Esophagus muscularis mucosa (tissue), 4 donors: Measurements from ENCODE around the gene IPO7. TPM values are rescaled to one million over a fixed set of nuclear protein-coding genes. Genes with fewer than 3 reads are reported as not detected.

Experiments used
- DNase-seq: peaks from one replicate; pipeline ENCODE4 v3.0.0-alpha.2; 2017; ENCODE audit errors: extremely low spot score
- H3K27ac ChIP-seq, 4 donors: fragments of 200-600 bp; sonication (generic); replicated peaks in 1 of 4; 1 replicate in 3 of 4; 2 replicates in 1 of 4; pipeline ENCODE4 v1.5.1; 2016 to 2019; ENCODE audit warnings: mild to moderate bottlenecking in 1 of 4
- H3K27me3 ChIP-seq, 4 donors: fragments of 200-600 bp; sonication (generic); one replicate each; pipeline versions ENCODE4 v1.5.1 to v1.6.0; 2016 to 2019
- H3K36me3 ChIP-seq, 4 donors: fragments of 200-600 bp; sonication (generic); one replicate each; pipeline ENCODE4 v1.5.1; 2016 to 2019
- H3K4me1 ChIP-seq, 4 donors: fragments of 200-600 bp; sonication (generic); one replicate each; pipeline ENCODE4 v1.5.1; 2016 to 2019
- H3K4me3 ChIP-seq, 4 donors: fragments of 200-600 bp; sonication (generic); 1 replicate in 2 of 4; 2 replicates in 2 of 4; pipeline ENCODE4 v1.5.1; 2016 to 2019; ENCODE audit warnings: mild to moderate bottlenecking in 4 of 4, moderate library complexity in 1 of 4
- H3K9me3 ChIP-seq, 4 donors: fragments of 200-600 bp; sonication (generic); 1 replicate in 3 of 4; 2 replicates in 1 of 4; pipeline ENCODE4 v1.5.1; 2016 to 2019
- EP300 ChIP-seq: sonication (generic); formaldehyde crosslinking; IDR thresholded peaks from one replicate; pipeline ENCODE4 v1.6.1; 2017; ENCODE audit warnings: antibody characterized with exemption
- POLR2A ChIP-seq: fragments of 450-650 bp; IDR thresholded peaks from one replicate; pipeline ENCODE4 v1.6.1; 2017; ENCODE audit warnings: antibody characterized with exemption, moderate library complexity, mild to moderate bottlenecking, low read depth
- POLR2AphosphoS5 ChIP-seq, 2 donors: sonication (generic); formaldehyde crosslinking; IDR thresholded peaks; one replicate each; pipeline ENCODE4 v1.6.1; 2017; ENCODE audit warnings: antibody characterized with exemption in 2 of 2
- WGBS: methylation state at CpG from one replicate; pipeline ENCODE4 v1.1.5; 2018; 5-methylcytosine and 5-hydroxymethylcytosine counted together
- intact Hi-C: fragments of 100-400 bp; cut with DNase I; formaldehyde crosslinking; loops from one replicate; pipeline ENCODE4 v1.15.1; 2023
- total RNA-seq, 4 donors: library from RNA; depleted of rRNA; stranded (reverse); fragments of >200 nt; gene quantifications; one replicate each; pipeline versions ENCODE4 v1.1.0 to v1.2.1, GENCODE V29; 2016
- TF ChIP-seq, protein P1 (sequence below), 3 experiments: fragments of 200-600 bp in 2 of 3; fragments of 450-650 bp in 1 of 3; sonication (generic) in 2 of 3; IDR thresholded peaks; one replicate each; pipeline ENCODE4 v1.5.1; 2017 to 2019; ENCODE audit warnings: antibody characterized with exemption in 3 of 3, mild to moderate bottlenecking in 2 of 3, moderate library complexity in 1 of 3

The IPO7 gene
- total RNA-seq, 4 donors from 2014 or later: 131 to 186 (median 150) TPM

DNA sequence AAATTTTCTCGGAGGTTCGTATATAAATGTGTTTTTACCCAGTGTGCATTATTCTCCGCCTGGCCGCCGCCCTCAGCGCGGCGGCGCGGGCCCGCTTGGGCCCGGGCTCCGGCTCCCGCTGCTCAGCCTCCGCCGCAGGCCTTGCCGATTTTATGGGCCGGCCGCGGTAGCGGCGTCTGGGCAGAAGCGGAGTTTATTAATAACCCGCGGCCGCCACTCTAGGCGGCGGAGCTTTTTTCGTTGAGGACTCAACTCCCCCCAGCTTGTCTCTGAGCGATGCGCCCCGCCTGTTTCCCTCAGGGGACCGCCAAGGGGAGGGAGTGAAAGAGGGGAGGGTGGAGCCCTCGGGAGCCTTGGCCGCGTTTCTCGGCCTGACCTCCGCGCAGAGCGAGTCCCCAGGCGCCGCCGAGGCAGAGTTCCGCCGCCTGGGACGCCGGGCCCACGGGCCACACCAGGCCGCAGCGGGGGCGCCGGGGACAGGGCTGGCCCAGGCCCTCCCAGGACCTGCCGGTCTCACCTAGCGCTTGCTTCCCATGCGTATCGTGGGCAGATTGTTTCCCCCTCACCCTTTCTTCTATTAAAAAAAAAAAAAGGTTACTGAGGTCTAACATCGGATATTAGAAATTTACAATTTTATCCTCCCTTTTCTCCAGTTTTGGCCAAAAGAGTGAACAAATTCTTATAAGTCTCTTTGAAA is 76.8 kb downstream of the IPO7 start:
- H3K27ac ChIP-seq: peak overlapping the region; percentile 93 to 99 (median 97)
- intact Hi-C loops: loop anchor here (5.0 to 10.0 kb wide), 2 partner anchors 146 to 199 kb away; partner anchors contain the start of gene TMEM41B

DNA sequence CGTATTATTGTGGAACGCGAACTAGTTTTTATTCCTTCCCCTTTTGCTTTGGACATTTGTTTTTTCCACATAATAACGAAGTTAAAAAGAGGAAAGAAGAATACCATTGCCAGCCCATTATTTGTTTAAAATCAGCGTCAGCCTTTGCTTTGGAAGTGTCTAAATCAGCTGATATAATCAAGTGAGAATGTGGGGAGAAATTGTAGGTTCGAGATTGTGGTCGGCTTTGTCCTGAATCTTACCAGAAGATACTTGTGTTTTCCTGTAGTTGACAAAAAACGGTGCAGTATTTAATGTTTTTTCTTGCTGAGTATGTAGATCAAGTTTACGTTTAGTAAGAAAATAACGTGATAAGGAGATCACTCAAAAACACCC is 77.3 kb downstream of the IPO7 start:
- intact Hi-C loops: loop anchor here (5.0 to 10.0 kb wide), 2 partner anchors 147 to 199 kb away; partner anchors contain the start of gene TMEM41B
- H3K27ac ChIP-seq: peak overlapping the region; percentile 93 to 99 (median 97)

More for the DNA sequence above, 76.8 kb downstream of the IPO7 start:
- H3K4me3 ChIP-seq: peak overlapping the region; percentile 67 to 94 (median 78)
- no peaks in the 10 kb centered on the region for H3K9me3 ChIP-seq
- no peaks in the 10 kb centered on the region for H3K27me3 ChIP-seq
- peak; percentile 97 for DNase-seq
- H3K4me1 ChIP-seq: peaks cover 22 to 35% (median 28%) of the 10 kb centered on the region in 4 donors
- H3K36me3 ChIP-seq: no peaks in the 10 kb centered on the region
- WGBS: under 1% methylated on average over 39 of the region's 57 CpGs
- TF ChIP-seq POLR2A (peak; percentile 88), POLR2AphosphoS5 (IDR thresholded peaks at IDR 0.05) (peak; percentile 58 to 71)
- TF ChIP-seq, protein P1, sequence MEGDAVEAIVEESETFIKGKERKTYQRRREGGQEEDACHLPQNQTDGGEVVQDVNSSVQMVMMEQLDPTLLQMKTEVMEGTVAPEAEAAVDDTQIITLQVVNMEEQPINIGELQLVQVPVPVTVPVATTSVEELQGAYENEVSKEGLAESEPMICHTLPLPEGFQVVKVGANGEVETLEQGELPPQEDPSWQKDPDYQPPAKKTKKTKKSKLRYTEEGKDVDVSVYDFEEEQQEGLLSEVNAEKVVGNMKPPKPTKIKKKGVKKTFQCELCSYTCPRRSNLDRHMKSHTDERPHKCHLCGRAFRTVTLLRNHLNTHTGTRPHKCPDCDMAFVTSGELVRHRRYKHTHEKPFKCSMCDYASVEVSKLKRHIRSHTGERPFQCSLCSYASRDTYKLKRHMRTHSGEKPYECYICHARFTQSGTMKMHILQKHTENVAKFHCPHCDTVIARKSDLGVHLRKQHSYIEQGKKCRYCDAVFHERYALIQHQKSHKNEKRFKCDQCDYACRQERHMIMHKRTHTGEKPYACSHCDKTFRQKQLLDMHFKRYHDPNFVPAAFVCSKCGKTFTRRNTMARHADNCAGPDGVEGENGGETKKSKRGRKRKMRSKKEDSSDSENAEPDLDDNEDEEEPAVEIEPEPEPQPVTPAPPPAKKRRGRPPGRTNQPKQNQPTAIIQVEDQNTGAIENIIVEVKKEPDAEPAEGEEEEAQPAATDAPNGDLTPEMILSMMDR (IDR thresholded peaks at IDR 0.05): no peak

DNA sequence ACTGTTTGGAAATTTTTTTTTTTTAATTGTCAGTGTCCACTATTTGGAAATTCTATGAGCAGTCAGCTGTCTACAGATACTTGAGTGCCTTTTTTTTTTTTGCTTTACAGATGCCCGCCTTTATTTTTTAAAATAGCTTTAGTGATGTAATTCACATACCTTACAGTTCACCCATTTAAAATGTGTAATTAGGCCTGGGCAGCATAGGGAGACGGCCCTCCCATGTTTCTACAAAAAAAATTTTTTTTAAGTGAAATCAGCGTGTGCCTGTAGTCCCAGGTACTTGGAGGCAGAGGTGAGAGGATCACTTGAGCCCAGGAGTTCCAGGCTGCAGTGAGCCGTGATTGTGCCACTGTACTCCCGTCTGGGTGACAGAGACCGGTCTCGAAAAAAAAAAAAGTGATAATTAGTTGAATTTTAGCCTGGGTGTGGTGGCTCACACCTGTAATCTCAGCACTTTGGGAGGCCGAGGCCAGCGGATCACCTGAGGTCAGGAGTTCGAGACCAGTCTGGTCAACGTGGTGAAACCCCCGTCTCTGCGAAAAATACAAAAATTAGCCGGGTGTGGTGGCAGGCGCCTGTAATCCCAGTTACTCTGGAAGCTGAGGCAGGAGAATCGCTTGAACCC is 77.8 kb downstream of the IPO7 start:
- TF ChIP-seq EP300: no peak
- TF ChIP-seq, protein P1 (IDR thresholded peaks at IDR 0.05): no peak
- no peak for TF ChIP-seq POLR2A
- TF ChIP-seq POLR2AphosphoS5 (IDR thresholded peaks at IDR 0.05): no peak
- H3K36me3 ChIP-seq: peaks cover 0 to 4% (median 0%) of the 10 kb centered on the region in 4 donors
- H3K27me3 ChIP-seq: no peaks in the 10 kb centered on the region
- H3K4me3 ChIP-seq: peak overlapping the region; percentile 67 to 94 (median 78)
- H3K4me1 ChIP-seq: peaks cover 22 to 35% (median 28%) of the 10 kb centered on the region in 4 donors
- 69% methylated on average over 11 of the region's 16 CpGs for WGBS
- no peaks in the 10 kb centered on the region for H3K9me3 ChIP-seq
- H3K27ac ChIP-seq: peak overlapping the region; percentile 93 to 99 (median 97)
- no peak for DNase-seq
- intact Hi-C loops: loop anchor here (5.0 to 10.0 kb wide), 2 partner anchors 147 to 200 kb away; partner anchors contain the start of gene TMEM41B

More for the DNA sequence above, 77.3 kb downstream of the IPO7 start:
- Histone ChIP-seq H3K4me3 (peak overlapping the region; percentile 67 to 94 (median 78)), H3K27me3 (no peaks in the 10 kb centered on the region), H3K36me3 (no peaks in the 10 kb centered on the region), H3K4me1 (peaks cover 22 to 35% (median 28%) of the 10 kb centered on the region in 4 donors), H3K9me3 (no peaks in the 10 kb centered on the region)
- TF ChIP-seq, protein P1 (IDR thresholded peaks at IDR 0.05): no peak
- TF ChIP-seq EP300 (no peak), POLR2AphosphoS5 (IDR thresholded peaks at IDR 0.05) (no peak), POLR2A (no peak)
- DNase-seq: no peak
- under 1% methylated on average over 10 of the region's 10 CpGs for WGBS

DNA sequence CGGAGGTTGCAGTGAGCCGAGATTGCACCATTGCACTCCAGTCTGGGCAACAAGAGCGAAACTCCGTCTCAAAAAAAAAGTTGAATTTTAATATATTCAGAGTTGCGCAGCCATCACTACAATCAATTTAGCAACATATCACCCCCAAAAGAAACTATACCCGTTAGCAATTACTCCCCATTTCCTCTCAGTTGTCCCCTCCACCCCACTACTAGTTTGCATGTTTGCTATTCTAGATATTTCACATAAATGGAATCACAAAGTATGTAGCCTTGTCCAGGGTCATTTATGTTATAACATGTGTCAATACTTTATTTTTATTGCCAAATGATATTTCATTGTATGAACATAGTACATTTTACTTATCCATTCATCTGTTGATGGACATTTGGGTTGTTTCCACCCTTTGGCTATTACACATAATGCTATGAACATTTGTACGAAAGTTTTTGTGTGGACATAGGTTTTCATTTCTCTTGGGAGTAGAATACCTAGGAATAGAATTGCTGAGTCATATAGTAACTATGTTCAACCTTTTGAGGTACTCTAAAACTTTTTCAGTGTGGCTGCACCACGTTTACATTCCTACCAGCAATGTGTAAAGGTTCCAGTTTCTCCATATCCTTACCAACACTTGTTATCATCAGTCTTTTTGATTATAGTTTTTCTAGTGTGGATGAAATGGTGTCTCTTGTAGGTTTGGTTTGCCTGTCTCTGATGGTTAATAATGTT is 78.5 kb downstream of the IPO7 start:
- Histone ChIP-seq H3K27me3 (no peaks in the 10 kb centered on the region), H3K4me1 (peaks cover 22 to 35% (median 28%) of the 10 kb centered on the region in 4 donors), H3K9me3 (no peaks in the 10 kb centered on the region), H3K4me3 (peak overlapping the region in 2 of 4 donors; percentile 82 to 94), H3K36me3 (peaks cover 0 to 4% (median 0%) of the 10 kb centered on the region in 4 donors), H3K27ac (peak overlapping the region; percentile 93 to 99 (median 97))
- no peak for TF ChIP-seq POLR2AphosphoS5 (IDR thresholded peaks at IDR 0.05)
- TF ChIP-seq POLR2A: no peak
- TF ChIP-seq, protein P1 (IDR thresholded peaks at IDR 0.05): no peak
- TF ChIP-seq EP300: no peak
- WGBS: 96% methylated on average over 8 of the region's 8 CpGs
- DNase-seq: no peak
- intact Hi-C loops: loop anchor here (5.0 to 10.0 kb wide), 2 partner anchors 148 to 201 kb away; partner anchors contain the start of gene TMEM41B
